ENCODE measurements around the gene TNFRSF21. TPM values are rescaled to one million over a fixed set of nuclear protein-coding genes. Genes with fewer than 3 reads are reported as not detected.

The TNFRSF21 gene
- total RNA-seq, 2 experiments from 2014 or later: 2.3 to 2.5 TPM

GRCh38 chr6:47245745-47246371 lies 63.8 kb downstream of the TNFRSF21 start:
- POLR2A ChIA-PET: interaction anchor here (0.7 kb wide), 1 partner anchor 97 kb away, joined by 3 read pairs; no protein-coding TSS in a partner anchor
- H3K36me3 Mint-ChIP-seq (ENCODE audit: low read depth): no peaks in the 10 kb centered on the region
- H3K4me1 Mint-ChIP-seq (ENCODE audit: low read depth): peaks cover 37% of the 10 kb centered on the region
- intact Hi-C loops (cut with micrococcal nuclease): no loop called here
- no peak for TF ChIP-seq CTCF (IDR thresholded peaks at IDR 0.05)
- no peak for ATAC-seq
- H3K27ac Mint-ChIP-seq: no peak overlapping the region
- H3K4me3 Mint-ChIP-seq: no peak overlapping the region
- DNase-seq: no peak
- H3K9me3 Mint-ChIP-seq: no peaks in the 10 kb centered on the region
- CTCF ChIA-PET: interaction anchor here (0.7 to 1.7 kb wide), 2 partner anchors 7 to 148 kb away, joined by 3 to 6 read pairs; no protein-coding TSS in a partner anchor
- H3K27me3 Mint-ChIP-seq: no peaks in the 10 kb centered on the region

GRCh38 chr6:47242483-47243386 lies 67.0 kb downstream of the TNFRSF21 start:
- ChIA-PET CTCF (interaction anchor here (0.7 to 1.3 kb wide), 3 partner anchors 9 to 146 kb away, joined by 3 to 7 read pairs (median 4); no protein-coding TSS in a partner anchor), POLR2A (interaction anchor here (0.9 kb wide), 1 partner anchor 10 kb away, joined by 5 read pairs; no protein-coding TSS in a partner anchor)
- Mint-ChIP-seq H3K4me3 (no peak overlapping the region), H3K4me1 (ENCODE audit: low read depth) (peaks cover 37% of the 10 kb centered on the region), H3K27me3 (no peaks in the 10 kb centered on the region), H3K36me3 (ENCODE audit: low read depth) (no peaks in the 10 kb centered on the region), H3K9me3 (no peaks in the 10 kb centered on the region), H3K27ac (no peak overlapping the region)
- ATAC-seq (peak; percentile 98), DNase-seq (peak; percentile 81)
- no peak for TF ChIP-seq CTCF (IDR thresholded peaks at IDR 0.05)
- intact Hi-C loops (cut with micrococcal nuclease): no loop called here

GRCh38 chr6:47241742-47242482 lies 67.8 kb downstream of the TNFRSF21 start:
- no peak for TF ChIP-seq CTCF (IDR thresholded peaks at IDR 0.05)
- no peak overlapping the region for H3K27ac Mint-ChIP-seq
- ChIA-PET POLR2A (interaction anchor here (0.9 kb wide), 1 partner anchor 11 kb away, joined by 5 read pairs; no protein-coding TSS in a partner anchor), CTCF (interaction anchor here (0.7 to 1.3 kb wide), 3 partner anchors 10 to 146 kb away, joined by 3 to 7 read pairs (median 4); no protein-coding TSS in a partner anchor)
- ATAC-seq (no peak), DNase-seq (no peak)
- H3K27me3 Mint-ChIP-seq: no peaks in the 10 kb centered on the region
- intact Hi-C loops (cut with micrococcal nuclease): no loop called here
- no peaks in the 10 kb centered on the region for H3K36me3 Mint-ChIP-seq (ENCODE audit: low read depth)
- H3K4me3 Mint-ChIP-seq: no peak overlapping the region
- H3K4me1 Mint-ChIP-seq (ENCODE audit: low read depth): peaks cover 34% of the 10 kb centered on the region
- H3K9me3 Mint-ChIP-seq: no peaks in the 10 kb centered on the region

- POLR2A ChIA-PET: no interaction called here
- Mint-ChIP-seq H3K27me3 (no peaks in the 10 kb centered on the region), H3K4me1 (ENCODE audit: low read depth) (peaks cover 22% of the 10 kb centered on the region), H3K27ac (no peak overlapping the region), H3K9me3 (no peaks in the 10 kb centered on the region), H3K4me3 (no peak overlapping the region), H3K36me3 (ENCODE audit: low read depth) (no peaks in the 10 kb centered on the region)
- CTCF ChIA-PET: no interaction called here
- DNase-seq (no peak), ATAC-seq (no peak)
- no peak for TF ChIP-seq CTCF (IDR thresholded peaks at IDR 0.05)
- intact Hi-C loops (cut with micrococcal nuclease): no loop called here
These were observed 69.3 kb downstream of the TNFRSF21 start for GRCh38 chr6:47240277-47240890.

Measured in activated CD8-positive, alpha-beta T cell treated with anti-CD3 and anti-CD28 coated beads for 36 hours (primary cell).